GM18951 (cell line): Measurements from ENCODE around the gene DHCR24.
A peak's percentile ranks its signal among the peaks of the same experiment; 100 is the strongest.
"Not testable (repeated sequence)": the region's sequence is repeated elsewhere in the genome, so short reads cannot be mapped to it uniquely, and the experiment has no call there.

ENCODE experiments used
- POLR2A ChIP-seq: IDR thresholded peaks from 4 replicates; pipeline ENCODE4 v1.6.1; 2011; ENCODE audit warnings: mild to moderate bottlenecking; ENCODE audit not compliant: insufficient read length, insufficient read depth; ENCODE audit errors: extremely low read depth
- in situ Hi-C: fragments of 300-500 bp; cut with MboI; formaldehyde crosslinking; loops from one replicate; pipeline ENCODE4 v1.12.0; 2022; ENCODE audit warnings: low sequenced_read_pairs, mixed read lengths, inconsistent platforms; ENCODE audit not compliant: unreplicated experiment

Gene DHCR24

GRCh38 chr1:54919367-54920359 lies 32.7 kb upstream of the DHCR24 start:
- in situ Hi-C loops = no loop called here
- no peak for TF ChIP-seq POLR2A

DNA sequence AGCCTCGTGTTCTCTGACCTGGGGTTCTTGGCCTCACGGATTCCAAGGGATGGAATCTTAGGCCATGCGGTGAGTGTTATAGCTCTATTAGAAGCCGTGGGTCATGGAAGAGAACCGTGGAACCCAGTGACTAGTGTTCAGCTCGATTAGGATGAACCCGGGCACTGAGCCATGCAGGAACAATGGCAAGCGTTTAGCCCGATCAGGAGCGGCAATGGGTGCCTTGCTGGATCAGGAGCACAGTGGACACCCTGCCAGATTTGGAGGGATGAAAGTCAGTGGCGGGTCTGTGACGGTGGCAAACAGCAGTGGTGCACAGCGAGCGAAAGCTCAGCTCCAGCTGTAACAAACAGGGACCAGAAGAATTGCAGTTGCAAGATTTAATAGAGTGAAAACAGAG lies 24.1 kb upstream of the DHCR24 start:
- in situ Hi-C loops = not testable (repeated sequence)

DNA sequence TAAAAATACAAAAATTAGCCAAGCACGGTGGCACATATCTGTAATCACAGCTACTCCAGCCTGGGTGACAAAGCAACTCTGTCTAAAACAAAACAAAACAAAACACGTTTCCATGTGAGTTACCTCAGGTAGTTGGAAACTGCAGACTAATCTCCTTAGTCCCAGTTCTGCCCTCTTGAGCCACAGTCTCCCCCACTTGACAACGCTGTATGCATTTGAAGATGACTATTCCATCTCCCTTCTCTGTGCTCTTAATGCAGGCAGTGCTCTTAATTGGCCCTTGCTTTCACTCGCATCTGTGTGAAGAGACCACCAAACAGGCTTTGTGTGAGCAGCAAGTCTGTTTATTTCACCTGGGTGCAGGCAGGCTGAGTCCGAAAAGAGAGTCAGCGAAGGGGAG lies 19.6 kb upstream of the DHCR24 start:
- no peak for TF ChIP-seq POLR2A
- in situ Hi-C loops = no loop called here

DNA sequence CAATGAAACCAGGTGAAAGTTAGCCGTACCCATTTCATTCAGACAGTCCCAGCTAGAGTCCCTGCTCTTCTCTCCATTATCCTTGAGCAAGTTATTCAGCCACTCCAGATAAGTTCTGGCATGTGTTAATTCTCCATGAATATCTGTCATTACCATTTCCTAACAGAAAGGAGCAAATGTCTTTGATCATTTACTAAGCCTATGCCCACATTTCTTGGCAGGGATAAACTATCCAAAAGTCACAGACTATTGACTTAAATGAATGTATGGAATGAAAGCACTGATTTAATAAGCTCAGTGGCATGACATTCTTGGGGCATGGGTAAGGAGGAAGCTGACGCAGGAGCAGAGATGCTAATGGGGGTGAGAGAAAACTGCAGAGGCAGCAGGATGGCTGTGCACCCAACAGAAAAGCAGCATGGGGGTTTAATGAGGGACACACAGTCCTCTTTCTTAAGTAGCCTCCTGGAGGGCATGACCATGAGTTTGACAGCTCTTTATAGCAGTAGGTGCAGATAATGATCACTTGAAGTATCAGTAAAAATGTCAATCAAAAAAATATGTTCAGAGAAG lies 17.6 kb upstream of the DHCR24 start:
- in situ Hi-C loops = no loop called here

GRCh38 chr1:54894271-54894670 lies 7.3 kb upstream of the DHCR24 start:
- TF ChIP-seq POLR2A = no peak
- in situ Hi-C loops = no loop called here

More for the DNA sequence above, 17.6 kb upstream of the DHCR24 start:
- TF ChIP-seq POLR2A = no peak

DNA sequence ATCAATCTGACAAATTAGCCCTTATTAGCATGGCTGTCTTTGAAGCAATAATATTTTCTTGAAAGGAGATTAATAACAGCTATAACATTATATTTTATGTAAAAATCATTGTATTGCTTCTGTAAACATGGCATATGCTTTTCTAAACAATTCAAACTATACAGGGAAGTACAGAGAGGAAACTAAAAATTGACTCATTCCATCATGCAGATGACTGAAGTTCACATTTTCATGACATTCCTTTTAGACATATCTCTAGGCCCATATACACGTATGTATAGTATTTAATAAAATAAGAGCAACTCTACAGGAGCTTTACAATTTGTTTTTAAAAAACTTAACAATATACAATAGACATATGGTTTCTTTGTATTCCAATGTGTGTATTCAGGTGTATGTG lies 5.6 kb upstream of the DHCR24 start:
- no peak for TF ChIP-seq POLR2A
- in situ Hi-C loops = no loop called here

DNA sequence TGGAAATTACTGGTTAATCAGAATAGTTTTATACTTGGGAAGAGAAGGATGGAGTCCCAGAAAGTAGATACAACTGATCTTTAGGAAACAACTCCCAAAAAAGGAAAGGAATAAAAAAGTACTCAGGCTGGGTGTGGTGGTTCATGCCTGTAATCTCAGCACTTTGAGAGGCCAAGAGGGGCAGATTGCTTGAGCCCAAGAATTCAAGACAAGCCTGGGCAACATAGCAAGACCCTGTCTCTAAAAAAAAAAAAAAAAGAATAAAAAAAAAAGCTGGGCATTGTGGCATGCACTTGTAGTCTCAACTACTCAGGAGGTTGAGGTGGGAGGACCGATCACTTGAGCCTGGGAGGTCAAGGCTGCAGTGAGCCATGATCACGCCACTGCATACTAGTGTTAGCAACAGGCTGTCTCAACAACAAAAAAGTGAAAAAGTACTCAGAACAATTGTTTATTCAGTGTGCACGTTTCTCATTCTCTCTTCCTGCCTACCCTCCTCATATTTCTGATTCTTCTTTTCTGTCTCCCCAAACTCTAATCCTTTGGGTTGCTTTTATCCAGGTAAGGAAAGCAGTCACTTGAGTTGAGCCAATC lies 2.2 kb upstream of the DHCR24 start:
- in situ Hi-C loops = no loop called here
- no peak for TF ChIP-seq POLR2A

DNA sequence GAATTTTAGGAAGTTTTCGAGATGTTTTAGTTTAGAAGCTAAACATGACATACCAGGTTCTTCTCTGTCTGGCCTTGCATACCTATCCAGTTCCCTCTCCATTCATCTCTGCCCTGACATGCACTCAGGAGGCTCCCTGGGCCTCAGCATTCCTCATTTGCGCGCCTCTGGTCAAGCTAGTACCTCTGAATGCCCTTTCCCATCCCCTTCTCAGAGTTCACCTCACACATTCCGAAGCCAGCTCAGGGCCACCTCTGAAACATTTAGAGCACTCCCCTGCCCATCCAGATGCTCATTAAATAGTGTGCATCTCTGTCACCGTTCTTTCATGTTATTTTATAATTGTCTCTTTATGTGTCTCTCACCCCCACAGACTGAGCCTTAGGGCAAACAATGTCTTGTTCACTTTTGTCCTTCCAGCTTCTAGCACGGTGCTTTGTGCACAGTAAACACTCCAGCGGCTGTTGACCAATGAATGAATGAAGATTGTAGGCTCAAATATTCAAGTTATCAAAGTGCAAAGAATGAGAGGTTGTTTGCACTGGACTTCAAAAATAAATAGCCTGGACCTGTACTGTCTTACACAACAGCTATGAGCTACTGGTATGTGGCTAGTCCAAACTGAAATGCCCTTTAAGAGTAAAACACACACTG lies 1.2 kb upstream of the DHCR24 start:
- in situ Hi-C loops = no loop called here
- TF ChIP-seq POLR2A = peak; percentile 24

DNA sequence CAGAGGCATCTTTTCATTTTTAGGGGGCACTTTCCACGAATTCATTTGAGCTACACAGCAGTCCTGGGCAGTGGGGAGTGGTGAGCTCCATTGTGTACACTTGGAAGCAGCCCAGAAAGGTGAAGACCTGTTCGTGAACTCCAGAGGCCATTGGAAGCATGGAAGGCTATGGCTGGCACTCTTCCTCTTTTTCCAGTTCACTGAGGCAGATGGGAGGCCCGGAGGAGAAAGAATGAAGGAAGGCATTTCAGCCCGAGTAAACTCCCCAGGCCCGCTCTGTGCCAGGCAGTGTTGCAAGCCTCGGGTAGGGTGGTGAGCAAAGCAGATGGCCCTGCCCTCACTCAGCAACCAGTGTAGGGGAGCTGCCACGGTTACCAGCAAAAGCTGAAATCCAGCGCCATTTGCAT lies 673 bp upstream of the DHCR24 start:
- TF ChIP-seq POLR2A = no peak
- in situ Hi-C loops = no loop called here

DNA sequence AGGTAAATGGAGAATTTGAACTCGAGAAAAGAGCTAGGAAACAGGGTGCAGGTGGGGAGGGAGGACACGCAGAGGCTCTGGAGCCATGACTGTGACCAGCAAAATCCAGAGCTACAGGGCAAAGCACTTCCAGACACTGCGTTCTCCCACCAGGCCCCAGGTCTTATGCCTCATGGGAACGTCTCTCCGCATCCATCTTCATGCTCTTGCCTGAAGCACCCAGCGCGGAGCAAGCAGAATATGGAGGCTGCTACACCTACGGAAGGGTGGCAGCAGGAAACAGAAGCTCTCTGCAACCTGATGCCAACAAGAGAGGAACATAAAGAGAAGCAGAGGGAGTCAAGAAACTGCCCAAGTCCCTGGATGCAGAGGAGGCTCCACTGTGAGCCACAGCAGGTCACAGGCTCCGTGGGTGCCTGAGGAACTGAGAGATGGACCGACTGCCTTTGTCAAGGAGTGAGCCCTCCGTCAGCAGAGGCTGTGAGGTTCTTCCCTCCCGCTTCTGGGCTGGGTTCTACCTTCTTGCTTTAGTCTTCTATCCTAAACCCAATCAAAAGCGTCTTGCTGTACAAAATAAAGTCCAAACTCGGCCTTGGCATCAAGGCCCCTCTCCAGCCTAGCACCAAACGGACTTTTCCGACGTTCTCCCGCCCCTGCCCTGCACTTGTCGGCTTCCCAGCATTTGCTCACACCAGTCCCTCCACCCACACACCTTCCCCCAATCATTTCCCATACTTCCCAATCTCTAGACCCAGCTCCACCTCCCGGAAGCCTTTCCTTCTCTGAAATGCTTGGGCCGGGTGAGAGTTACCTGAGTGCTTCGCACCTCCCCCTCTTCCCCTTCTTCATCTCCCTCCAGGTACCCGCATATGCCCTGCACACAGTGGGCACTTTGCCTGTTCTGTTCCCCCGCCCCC lies 930 bp downstream of the DHCR24 start:
- in situ Hi-C loops = no loop called here
- no peak for TF ChIP-seq POLR2A

DNA sequence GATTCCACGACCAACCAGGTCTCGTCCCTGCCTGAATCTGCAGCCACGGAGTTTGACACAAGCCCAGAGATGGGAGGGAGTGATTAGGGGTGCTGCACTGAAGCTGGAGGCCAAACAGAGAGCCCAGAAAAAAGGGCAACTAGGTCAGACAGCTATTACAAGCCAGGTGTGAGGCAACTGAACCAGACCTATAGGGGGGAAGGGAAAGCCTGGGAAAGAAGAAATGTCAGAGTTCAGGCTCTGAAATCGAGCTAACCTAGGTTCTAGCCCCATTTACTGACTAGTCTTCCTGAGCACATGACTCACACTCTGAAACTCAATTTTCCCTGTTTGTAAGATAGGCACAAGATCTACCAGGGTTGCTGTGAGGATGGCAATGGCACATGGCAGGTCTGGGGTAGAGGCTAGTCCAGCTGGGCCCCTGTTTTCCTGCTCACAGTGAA lies 1.7 kb downstream of the DHCR24 start:
- TF ChIP-seq POLR2A = no peak
- in situ Hi-C loops = no loop called here

- no peak for TF ChIP-seq POLR2A
- in situ Hi-C loops = no loop called here
Measured at GRCh38 chr1:54884768-54885167, 2.2 kb downstream of the DHCR24 start.

DNA sequence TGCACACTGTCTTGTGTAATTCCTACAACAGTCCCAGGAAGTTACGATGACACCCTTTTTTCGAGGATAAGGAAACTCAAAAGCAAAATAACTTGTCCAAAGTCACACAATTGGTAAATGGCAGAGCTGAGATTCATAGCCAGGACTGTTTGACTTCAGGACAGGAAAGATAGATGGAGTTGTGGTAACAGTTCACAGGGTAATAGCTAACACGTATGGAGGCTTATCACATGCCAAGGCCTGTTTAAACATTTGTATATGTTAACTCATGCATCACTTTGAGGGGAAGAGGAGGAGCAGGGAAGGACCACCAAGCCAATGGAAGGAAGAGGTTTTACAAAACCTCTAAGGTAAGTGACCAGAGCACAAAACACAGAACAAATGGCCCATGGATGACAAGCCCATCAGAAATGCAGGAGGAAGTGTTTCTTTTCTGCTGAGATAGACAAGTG lies 2.8 kb downstream of the DHCR24 start:
- TF ChIP-seq POLR2A = no peak
- in situ Hi-C loops = no loop called here
